ENCODE results near the gene NLGN1. TPM values are rescaled to one million over a fixed set of nuclear protein-coding genes. Genes with fewer than 3 reads are reported as not detected.

The NLGN1 gene
- total and polyA plus RNA-seq, 5 donors = 0.48 to 2.2 (median 0.97) TPM

DNA sequence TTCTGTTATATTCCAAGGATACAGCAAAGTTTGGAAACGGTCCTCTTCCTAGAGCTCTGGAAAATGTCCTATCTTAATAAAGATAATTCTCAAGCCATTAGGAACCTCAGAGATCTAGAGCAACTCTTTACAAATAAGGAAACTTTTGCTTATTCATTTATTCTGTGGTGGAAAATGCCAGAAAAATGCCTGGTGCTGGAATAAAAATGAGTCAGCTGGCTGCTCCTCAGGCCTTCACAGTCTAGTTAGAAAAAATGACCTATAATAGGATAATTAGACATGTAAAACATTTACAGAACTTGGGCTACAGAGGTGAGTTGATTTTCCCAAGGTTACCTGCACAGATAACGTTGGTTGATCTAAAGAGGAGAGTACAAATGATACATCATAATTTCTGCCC is 372.5 kb downstream of the NLGN1 start:
- H3K9me3 ChIP-seq (ENCODE audit: control insufficient read depth, low read length) = no peaks in the 10 kb centered on the region
- WGBS = 58% methylated on average over 2 of the region's 2 CpGs
- no peaks in the 10 kb centered on the region for H3K27me3 ChIP-seq (ENCODE audit: control insufficient read depth, insufficient read depth)
- ATAC-seq (no peak), DNase-seq (no peak)
- H3K27ac ChIP-seq (ENCODE audit: low read length) = no peak overlapping the region
- intact Hi-C loops (cut with DNase I) = no loop called here
- no peak overlapping the region for H3K4me3 ChIP-seq (ENCODE audit: low read length)
- no peaks in the 10 kb centered on the region for H3K4me1 ChIP-seq (ENCODE audit: control insufficient read depth, insufficient read depth, low read length)

DNA sequence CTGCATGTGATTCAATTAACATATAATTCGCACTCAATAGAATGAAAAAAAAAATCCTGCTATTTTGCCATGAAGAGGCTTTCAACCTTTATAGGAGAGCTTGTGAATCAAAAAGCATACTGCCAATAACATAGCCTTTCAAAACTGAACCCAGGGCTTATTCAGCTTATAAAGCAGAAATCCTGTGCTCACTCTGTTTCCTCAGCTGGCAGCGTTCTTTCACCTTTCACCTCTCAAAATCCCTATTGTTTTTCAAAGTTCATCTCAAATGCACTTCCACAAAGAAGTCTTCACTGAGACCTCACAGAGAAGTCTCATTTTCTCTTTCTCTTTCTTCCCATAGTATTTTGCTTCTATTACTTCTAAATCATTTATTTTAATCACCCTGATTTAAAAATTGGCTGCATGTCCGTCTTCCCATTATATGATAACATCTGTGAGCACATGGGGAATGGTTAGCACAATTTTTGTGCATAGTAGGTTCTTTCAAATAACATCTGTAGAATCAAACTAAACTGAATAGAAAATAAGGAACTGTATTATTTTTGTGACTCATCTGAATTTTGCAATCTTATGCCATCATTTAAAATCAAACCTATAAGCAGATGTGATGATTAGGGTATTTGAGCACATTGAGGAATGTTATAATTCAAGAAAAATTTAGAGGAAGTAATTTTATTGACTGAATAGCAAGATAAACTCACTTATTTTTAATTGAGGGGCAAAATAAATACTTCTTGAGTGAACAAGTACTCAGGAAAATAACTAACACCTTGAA is 373.4 kb downstream of the NLGN1 start:
- WGBS = 69% methylated on average over 3 of the region's 3 CpGs
- Histone ChIP-seq H3K4me3 (ENCODE audit: low read length) (no peak overlapping the region), H3K27ac (ENCODE audit: low read length) (no peak overlapping the region), H3K9me3 (ENCODE audit: control insufficient read depth, low read length) (no peaks in the 10 kb centered on the region), H3K4me1 (ENCODE audit: control insufficient read depth, insufficient read depth, low read length) (no peaks in the 10 kb centered on the region), H3K27me3 (ENCODE audit: control insufficient read depth, insufficient read depth) (no peaks in the 10 kb centered on the region)
- intact Hi-C loops (cut with DNase I) = no loop called here
- no peak for DNase-seq
- ATAC-seq = no peak

DNA sequence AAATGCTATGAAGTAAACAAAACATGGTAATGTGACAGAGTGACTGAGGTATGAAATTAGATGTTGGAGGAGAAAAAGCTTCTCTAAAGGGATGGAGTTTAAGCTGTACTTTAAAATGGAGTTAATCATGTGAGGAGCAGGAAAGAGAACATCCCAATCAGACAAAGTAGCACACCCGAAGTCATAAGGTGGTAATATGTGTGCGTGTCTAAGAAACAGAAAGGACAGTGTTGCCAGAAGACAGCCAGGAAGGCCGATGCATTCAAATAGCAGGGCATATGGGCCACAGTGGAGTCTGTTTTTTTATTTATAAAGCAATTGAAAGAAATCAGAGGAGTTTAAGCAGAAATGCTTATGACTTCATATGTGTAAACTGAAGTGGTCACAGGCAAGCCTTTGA is 376.3 kb downstream of the NLGN1 start:
- no peaks in the 10 kb centered on the region for H3K4me1 ChIP-seq (ENCODE audit: control insufficient read depth, insufficient read depth, low read length)
- ATAC-seq (no peak), DNase-seq (no peak)
- 89% methylated on average over 3 of the region's 3 CpGs for WGBS
- no peaks in the 10 kb centered on the region for H3K27me3 ChIP-seq (ENCODE audit: control insufficient read depth, insufficient read depth)
- no peaks in the 10 kb centered on the region for H3K9me3 ChIP-seq (ENCODE audit: control insufficient read depth, low read length)
- H3K4me3 ChIP-seq (ENCODE audit: low read length) = no peak overlapping the region
- H3K27ac ChIP-seq (ENCODE audit: low read length) = no peak overlapping the region
- intact Hi-C loops (cut with DNase I) = no loop called here

DNA sequence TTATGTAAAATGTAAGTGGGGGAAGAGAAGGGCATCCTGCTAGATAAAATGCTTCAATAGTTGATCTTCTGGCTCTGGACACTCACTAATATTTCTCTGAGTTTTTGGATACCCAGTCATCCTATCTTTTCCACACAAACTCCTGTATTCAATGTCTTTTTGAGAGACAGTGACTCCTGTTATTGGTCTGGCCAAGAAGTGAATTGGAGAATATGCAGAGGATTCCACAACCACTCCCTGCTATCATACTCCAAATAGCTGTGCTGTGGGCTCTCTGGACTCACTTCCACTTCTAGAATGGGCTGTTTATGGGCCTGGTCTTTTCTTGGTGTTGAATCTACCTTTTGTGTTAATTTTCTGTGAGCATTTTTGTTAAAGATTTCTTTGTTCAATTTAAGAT is 376.8 kb downstream of the NLGN1 start:
- no peak for ATAC-seq
- no peak for DNase-seq
- Histone ChIP-seq H3K9me3 (ENCODE audit: control insufficient read depth, low read length) (no peaks in the 10 kb centered on the region), H3K27ac (ENCODE audit: low read length) (no peak overlapping the region), H3K4me3 (ENCODE audit: low read length) (no peak overlapping the region), H3K4me1 (ENCODE audit: control insufficient read depth, insufficient read depth, low read length) (no peaks in the 10 kb centered on the region), H3K27me3 (ENCODE audit: control insufficient read depth, insufficient read depth) (no peaks in the 10 kb centered on the region)
- intact Hi-C loops (cut with DNase I) = no loop called here

DNA sequence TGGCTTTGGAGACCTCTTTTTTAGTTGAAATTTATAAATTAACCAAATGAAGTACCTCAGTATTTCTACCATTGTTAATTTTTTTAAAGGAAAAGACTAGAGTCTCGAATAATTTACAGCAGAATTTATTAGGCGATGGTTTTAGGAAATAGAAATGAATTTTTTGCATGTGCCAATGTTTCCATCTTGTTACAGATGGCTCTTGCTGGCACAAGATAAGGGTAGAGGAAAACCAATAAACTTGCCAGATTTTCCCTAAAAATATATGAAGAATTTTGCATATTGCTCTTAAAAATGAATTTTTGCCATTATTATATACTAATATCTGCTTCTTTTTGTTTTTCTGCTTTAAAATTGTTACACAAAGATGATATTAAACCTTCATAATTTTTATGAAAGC is 380.7 kb downstream of the NLGN1 start:
- Histone ChIP-seq H3K4me3 (ENCODE audit: low read length) (no peak overlapping the region), H3K27ac (ENCODE audit: low read length) (no peak overlapping the region), H3K9me3 (ENCODE audit: control insufficient read depth, low read length) (no peaks in the 10 kb centered on the region), H3K27me3 (ENCODE audit: control insufficient read depth, insufficient read depth) (no peaks in the 10 kb centered on the region), H3K4me1 (ENCODE audit: control insufficient read depth, insufficient read depth, low read length) (no peaks in the 10 kb centered on the region)
- WGBS = 84% methylated on average over 2 of the region's 2 CpGs
- intact Hi-C loops (cut with DNase I) = no loop called here
- ATAC-seq = no peak
- DNase-seq = no peak

DNA sequence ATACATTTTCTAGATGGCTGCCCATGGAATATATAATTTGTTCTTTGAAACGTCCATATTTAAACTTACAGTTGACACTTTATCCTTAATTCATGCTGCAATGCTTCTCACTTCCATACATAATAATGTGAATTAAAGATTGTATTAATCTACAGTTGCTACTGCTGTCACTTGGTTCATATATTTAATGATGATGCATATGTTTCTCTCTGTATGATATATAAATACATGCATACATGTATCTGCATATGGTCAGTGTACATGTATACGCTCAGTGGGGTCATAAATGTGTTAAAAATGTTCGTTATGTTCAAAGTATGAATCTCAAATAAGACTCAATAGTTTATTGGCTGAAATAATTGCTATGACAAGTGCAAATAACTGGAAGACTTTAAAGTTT is 382.5 kb downstream of the NLGN1 start:
- intact Hi-C loops (cut with DNase I) = no loop called here
- WGBS = 86% methylated on average over 3 of the region's 3 CpGs

DNA sequence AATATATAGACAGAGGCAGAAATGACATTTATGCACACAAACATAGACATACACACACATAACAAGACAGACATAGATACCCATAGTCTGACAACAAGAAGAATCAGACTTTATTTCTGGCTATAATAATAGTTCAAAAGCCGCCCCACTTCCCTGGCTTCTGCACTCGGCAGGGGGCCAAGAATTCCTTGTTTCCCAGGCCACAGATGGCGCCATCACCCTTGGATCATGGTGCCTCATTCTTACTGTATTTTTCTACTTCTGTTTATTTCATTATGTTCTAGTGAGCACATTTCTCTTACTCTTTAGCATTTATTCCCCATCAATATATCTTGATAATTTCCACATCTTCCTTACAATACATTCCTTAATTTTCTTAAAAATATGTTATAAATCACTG is 387.5 kb downstream of the NLGN1 start:
- Histone ChIP-seq H3K27ac (ENCODE audit: low read length) (no peak overlapping the region), H3K4me3 (ENCODE audit: low read length) (no peak overlapping the region), H3K9me3 (ENCODE audit: control insufficient read depth, low read length) (no peaks in the 10 kb centered on the region), H3K27me3 (ENCODE audit: control insufficient read depth, insufficient read depth) (no peaks in the 10 kb centered on the region), H3K4me1 (ENCODE audit: control insufficient read depth, insufficient read depth, low read length) (no peaks in the 10 kb centered on the region)
- no peak for DNase-seq
- intact Hi-C loops (cut with DNase I) = no loop called here
- WGBS = 66% methylated on average over 3 of the region's 3 CpGs
- ATAC-seq = no peak

More for the DNA sequence above, 382.5 kb downstream of the NLGN1 start:
- Histone ChIP-seq H3K27ac (ENCODE audit: low read length) (no peak overlapping the region), H3K4me3 (ENCODE audit: low read length) (no peak overlapping the region), H3K4me1 (ENCODE audit: control insufficient read depth, insufficient read depth, low read length) (no peaks in the 10 kb centered on the region), H3K9me3 (ENCODE audit: control insufficient read depth, low read length) (no peaks in the 10 kb centered on the region), H3K27me3 (ENCODE audit: control insufficient read depth, insufficient read depth) (no peaks in the 10 kb centered on the region)
- no peak for DNase-seq
- ATAC-seq = no peak

DNA sequence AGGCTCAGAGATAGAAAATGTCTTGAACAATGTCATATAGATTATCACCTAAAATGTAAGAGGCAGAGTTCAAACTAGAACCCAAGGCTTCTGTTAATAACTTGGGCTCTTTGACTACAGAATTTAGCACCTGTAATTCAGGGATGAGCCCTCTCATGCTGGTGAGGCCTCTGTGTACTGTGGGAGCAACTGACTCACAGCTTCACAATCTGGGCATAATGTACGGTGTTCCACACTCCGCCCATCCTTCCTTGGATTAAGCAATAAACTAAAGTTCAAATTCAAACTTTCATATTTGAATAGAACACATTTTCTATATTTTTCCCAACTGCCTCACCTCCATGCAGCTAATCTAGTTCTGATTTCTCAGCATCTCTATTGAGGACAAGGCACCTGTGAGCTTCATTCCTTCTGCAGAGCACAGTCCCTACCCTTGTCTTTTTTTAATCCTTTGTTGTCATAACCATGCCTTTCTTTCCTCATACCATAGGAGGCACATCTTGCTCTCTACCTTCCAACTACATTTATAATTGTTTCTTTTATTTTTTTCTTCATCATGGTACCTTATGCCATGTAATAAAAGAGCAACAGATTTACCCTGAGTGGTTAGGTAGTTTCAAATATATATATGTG is 392.1 kb downstream of the NLGN1 start:
- no peak overlapping the region for H3K27ac ChIP-seq (ENCODE audit: low read length)
- intact Hi-C loops (cut with DNase I) = no loop called here
- H3K27me3 ChIP-seq (ENCODE audit: control insufficient read depth, insufficient read depth) = no peaks in the 10 kb centered on the region
- 81% methylated on average over 2 of the region's 2 CpGs for WGBS
- H3K9me3 ChIP-seq (ENCODE audit: control insufficient read depth, low read length) = no peaks in the 10 kb centered on the region
- H3K4me3 ChIP-seq (ENCODE audit: low read length) = no peak overlapping the region
- no peak for DNase-seq
- H3K4me1 ChIP-seq (ENCODE audit: control insufficient read depth, insufficient read depth, low read length) = no peaks in the 10 kb centered on the region
- ATAC-seq = no peak

DNA sequence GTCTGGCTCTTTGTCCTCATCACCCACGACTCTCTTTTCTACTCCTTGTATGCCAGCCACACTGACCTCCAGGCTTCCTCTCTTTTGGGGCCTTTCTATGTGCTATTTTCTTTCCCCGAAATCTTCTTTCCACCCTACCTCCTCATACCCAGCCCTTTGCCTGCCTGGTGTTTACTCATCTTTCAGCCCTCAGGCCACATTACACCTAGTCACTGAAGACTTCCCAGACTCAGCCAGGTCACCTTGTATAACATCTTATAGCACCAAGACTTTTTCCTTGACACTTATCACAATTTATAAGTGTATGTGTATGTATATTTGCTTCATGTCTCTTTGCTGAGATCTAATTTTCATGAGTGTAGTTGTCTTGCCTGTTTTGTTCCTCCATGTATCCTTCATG is 396.4 kb downstream of the NLGN1 start:
- Histone ChIP-seq H3K4me3 (ENCODE audit: low read length) (no peak overlapping the region), H3K4me1 (ENCODE audit: control insufficient read depth, insufficient read depth, low read length) (no peaks in the 10 kb centered on the region), H3K27me3 (ENCODE audit: control insufficient read depth, insufficient read depth) (no peaks in the 10 kb centered on the region), H3K27ac (ENCODE audit: low read length) (no peak overlapping the region), H3K9me3 (ENCODE audit: control insufficient read depth, low read length) (no peaks in the 10 kb centered on the region)
- intact Hi-C loops (cut with DNase I) = no loop called here
- ATAC-seq (no peak), DNase-seq (no peak)
- 83% methylated on average over 2 of the region's 2 CpGs for WGBS

DNA sequence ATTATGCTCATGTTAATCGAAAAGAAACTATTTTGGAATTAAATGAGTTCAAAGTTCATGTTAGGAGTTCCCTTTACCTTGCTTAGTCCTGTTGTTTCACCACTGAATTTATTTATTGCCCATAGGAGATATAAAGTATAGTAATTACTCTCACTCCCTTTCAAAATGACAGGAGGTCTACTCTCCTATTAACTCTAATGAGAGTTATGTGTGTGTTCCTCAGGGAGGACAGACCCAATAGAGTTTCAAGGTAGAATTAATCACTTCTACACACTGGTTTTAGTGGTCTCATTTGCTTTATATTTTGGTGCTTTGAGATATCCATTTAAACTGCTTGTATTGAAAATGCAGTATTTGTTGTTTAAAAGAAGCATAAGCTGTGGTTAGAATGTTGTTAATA is 398.9 kb downstream of the NLGN1 start:
- H3K4me1 ChIP-seq (ENCODE audit: control insufficient read depth, insufficient read depth, low read length) = no peaks in the 10 kb centered on the region
- no peaks in the 10 kb centered on the region for H3K27me3 ChIP-seq (ENCODE audit: control insufficient read depth, insufficient read depth)
- ATAC-seq (no peak), DNase-seq (no peak)
- no peaks in the 10 kb centered on the region for H3K9me3 ChIP-seq (ENCODE audit: control insufficient read depth, low read length)
- 91% methylated on average over 1 of the region's 1 CpG for WGBS
- intact Hi-C loops (cut with DNase I) = no loop called here
- no peak overlapping the region for H3K4me3 ChIP-seq (ENCODE audit: low read length)
- H3K27ac ChIP-seq (ENCODE audit: low read length) = no peak overlapping the region

DNA sequence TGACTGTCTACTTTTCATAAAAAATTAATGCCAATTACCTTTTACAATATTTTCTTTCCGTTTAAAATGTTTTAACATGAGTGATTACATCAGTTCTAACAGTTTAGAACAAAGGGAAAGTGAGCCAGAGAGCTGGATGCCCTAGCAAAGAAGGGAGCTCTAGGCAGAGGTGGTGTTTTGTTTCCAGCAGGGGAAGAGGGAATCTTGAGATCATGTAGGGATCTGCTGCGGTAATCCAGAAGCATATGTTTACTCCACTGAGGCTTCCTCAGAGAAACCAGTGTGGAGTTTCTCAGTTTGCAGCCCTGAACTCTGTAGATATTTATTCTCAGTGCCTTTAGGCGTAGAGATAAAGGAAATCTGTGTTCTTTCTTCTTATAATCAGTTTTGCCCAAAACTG is 399.3 kb downstream of the NLGN1 start:
- Histone ChIP-seq H3K27me3 (ENCODE audit: control insufficient read depth, insufficient read depth) (no peaks in the 10 kb centered on the region), H3K27ac (ENCODE audit: low read length) (no peak overlapping the region), H3K4me1 (ENCODE audit: control insufficient read depth, insufficient read depth, low read length) (no peaks in the 10 kb centered on the region), H3K4me3 (ENCODE audit: low read length) (no peak overlapping the region), H3K9me3 (ENCODE audit: control insufficient read depth, low read length) (no peaks in the 10 kb centered on the region)
- DNase-seq = no peak
- 79% methylated on average over 3 of the region's 3 CpGs for WGBS
- ATAC-seq = no peak
- intact Hi-C loops (cut with DNase I) = no loop called here

Measured in right cardiac atrium (tissue), 5 donors.